HG02884 (cell line): ENCODE results near the gene CXCL6.

ENCODE experiments used
- ATAC-seq: cut with Tn5 transposase; IDR thresholded peaks from one replicate; pipeline ENCODE4 v1.9.1; 2021; ENCODE audit warnings: mild to moderate bottlenecking, moderate library complexity; ENCODE audit not compliant: unreplicated experiment

The CXCL6 gene

DNA sequence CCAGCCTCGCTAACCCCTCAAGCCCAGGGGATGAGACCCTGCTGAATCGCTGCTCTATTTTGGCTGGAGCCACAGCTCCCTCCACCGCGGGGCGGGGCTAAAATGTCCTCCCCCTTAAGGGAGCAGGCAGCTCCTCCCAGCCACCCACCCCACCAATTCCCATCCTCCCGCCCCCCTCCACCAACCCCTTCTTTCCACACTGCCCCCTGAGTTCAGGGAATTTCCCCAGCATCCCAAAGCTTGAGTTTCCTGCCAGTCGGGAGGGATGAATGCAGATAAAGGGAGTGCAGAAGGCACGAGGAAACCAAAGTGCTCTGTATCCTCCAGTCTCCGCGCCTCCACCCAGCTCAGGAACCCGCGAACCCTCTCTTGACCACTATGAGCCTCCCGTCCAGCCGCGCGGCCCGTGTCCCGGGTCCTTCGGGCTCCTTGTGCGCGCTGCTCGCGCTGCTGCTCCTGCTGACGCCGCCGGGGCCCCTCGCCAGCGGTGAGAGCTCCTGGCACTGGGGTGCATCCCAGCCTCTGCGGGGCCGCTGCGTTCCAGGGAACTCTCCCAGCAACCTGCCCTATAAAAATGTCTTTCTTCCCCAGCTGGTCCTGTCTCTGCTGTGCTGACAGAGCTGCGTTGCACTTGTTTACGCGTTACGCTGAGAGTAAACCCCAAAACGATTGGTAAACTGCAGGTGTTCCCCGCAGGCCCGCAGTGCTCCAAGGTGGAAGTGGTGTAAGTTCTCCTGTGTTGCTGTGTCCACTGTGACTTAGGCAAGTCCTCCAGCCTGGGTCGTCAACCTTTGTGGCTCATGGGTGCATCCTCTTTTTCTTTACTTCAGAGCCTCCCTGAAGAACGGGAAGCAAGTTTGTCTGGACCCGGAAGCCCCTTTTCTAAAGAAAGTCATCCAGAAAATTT, at the start of gene CXCL6:
CXCL6 (plus strand) TSS at position 306 of the 907 bp plus-strand sequence; CDS start at position 379, 73 bp downstream.
- no peak for ATAC-seq

DNA sequence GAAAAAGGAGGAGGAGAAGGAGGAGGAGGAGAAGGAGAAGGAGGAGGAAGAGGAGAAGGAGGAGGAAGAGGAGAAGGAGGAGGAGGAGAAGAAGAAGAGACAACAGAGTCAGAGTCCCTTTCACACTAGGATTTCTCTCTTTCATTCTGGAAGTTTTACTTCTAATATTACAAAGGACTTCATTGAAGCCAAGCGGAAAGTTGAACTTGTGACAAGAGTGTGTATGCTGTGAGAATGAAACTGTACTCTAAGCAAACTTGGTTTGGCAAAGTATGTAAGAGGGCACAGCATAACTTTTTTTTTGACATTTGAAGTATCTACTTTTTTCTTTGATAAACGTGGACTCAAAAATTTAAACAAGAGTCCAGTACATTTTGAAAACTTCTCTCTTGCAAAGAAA, 48.1 kb upstream of the CXCL6 start:
- no peak for ATAC-seq

DNA sequence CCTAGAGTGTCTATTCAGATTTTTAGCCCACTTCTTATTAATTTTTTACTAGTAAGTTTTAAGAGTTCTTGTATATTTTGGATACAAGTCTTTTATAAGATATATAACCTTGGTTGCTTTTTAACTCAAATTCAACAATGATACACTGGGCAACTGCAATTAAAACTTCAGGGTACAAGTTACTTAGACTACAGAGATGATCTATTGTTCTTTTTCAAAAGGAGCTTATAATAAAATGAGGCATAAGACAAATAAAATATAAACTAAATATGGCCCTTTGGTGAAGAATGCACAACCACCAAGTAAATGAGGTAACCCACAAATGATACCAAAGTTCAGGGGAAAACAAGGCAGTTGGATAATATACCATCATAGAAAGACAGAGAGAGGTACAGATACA, 37.6 kb upstream of the CXCL6 start:
- ATAC-seq = no peak

DNA sequence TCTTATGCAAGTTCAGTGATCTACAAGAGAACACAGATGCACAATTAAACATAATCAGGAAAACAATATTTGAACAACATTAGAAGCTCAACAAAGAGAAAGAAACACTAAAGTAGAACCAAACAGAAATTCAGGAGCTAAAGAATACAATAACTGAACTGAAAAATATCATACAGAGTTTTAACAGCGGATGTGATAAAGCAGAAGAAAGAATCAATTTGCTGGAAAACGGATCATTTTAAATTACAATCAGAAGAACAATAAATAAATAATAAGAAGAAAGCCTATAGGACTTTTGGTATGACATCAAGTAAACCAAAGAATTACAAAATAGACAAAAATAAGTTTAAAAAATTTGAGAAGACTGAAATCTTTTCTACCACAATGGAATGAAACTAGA, 36.3 kb upstream of the CXCL6 start:
- no peak for ATAC-seq

DNA sequence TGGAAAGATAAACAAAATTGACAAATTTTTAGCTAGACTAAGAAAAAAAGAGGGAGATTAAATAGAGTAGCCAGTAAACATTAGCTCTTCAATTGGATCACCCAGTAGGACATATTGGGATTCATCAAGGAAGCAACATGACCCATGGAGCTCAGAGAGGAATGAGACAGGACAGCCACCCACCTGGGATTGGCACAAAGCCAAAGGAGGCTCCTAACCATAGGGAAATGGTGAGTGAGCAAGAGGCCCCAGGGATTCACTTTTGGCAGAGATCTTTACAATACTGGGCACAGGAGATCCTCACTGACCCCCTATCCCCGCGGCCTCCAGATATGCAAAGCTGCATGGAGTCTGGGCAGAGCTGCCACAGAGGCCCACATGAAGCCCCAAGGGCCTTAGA, 34.8 kb upstream of the CXCL6 start:
- ATAC-seq = no peak

DNA sequence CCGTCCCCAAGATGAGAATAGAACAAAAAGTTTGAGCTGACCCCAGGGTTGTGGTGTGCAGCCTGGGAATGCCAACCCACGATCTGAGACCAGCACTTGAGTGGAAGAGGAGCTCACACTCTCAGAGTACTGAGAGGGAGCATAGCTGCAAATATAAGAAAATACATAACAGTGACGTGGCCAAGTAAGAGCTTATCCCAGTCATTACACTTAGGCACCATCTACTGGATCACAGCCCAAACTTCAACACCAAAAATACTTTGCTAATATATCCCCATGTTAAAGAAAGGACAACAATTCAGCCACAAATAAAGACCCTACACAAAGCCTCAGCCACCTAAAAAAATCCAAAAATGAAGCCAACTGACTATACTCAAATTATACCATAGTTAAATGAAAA, 33.3 kb upstream of the CXCL6 start:
- no peak for ATAC-seq

DNA sequence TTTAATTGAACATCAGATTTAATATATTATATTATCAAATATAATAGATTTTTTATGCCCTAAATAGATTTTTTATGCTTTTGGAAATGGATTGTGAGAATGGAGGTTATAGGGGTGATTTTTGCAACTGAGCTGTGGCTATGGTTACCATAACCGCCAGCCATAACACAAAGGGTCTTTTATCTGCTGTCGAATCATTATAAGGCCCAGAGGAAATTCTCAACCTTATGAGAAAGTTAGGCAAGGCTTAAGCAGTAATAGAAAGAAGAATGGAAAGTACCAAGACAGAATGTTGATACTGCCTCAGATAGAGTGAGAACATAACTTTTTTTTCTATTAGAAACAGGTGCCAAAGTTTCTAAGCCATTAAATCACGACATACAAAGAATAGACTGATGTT, 26.3 kb upstream of the CXCL6 start:
- ATAC-seq = no peak

DNA sequence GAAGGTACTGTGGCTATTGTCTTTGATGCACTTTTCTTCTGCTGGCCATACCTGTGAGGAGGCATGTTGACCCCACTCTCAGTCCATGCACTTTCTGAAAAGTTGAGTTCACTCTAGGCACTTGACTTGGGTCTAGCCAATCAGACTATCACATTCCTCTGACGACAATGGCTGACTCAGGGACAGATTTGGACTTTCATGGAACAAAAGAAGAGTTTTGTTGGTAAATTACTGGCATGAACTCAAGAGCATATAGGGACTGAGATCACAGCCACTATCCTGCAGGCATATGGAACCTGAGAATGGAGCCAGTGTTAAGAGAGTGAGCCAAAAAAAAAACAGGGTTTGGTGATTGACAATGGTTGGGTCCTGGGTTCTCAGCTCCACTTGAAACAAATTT, 24.6 kb upstream of the CXCL6 start:
- ATAC-seq = no peak

DNA sequence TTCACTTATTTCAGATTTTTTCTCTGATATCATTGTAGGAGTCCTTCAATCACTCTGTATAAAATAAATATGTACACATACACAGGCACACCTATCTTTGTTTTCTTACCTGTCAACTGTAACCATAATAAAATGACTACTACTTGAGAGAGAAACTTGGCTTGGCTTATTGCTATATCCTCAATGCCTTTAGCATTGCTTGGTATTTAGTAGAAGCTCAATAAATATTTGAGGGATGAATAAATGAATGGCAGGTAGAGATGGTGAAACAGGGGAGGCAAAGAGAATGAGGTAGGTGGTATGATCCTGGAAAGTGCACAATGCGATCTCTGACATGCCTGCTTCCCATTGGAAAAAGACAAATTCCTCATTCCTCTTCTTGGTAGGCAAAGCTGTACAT, 21.8 kb upstream of the CXCL6 start:
- no peak for ATAC-seq

DNA sequence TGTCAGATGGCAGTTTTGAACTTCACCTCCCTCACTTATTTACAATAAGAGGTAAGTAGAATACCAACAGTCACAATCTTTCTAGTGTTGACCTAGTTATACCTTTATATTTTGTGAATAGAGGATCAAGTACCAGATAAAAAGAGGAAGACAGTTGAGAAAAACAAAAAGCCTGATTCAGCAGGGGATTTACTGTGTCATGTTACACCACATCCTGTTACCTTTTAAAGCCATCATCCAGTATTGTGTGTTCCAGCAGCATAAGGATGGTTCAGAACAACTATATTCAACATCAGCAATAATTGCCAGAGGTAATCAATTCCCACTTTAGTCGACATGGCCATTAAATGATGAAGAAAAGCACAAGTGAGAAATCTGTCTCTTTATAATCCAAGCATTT, 21.3 kb upstream of the CXCL6 start:
- ATAC-seq = no peak

DNA sequence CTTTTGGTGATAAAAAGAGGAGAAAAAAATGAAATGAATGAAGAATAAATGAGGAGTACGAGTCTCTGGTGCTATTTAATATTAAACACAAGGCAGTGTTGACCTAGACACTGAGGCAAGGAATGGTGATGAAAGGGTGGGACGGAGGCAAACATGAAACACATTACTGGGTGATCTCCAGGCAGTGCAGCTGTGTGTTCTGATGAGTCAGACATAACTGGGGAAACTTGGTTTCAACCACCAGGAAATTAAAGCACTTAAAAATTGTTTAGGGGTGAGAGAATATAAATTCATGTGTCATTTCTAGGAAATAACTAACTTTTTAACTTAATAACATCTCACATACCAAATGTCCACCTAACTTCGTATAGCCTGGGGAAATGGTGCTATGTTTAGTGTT, 19.7 kb upstream of the CXCL6 start:
- ATAC-seq = no peak

DNA sequence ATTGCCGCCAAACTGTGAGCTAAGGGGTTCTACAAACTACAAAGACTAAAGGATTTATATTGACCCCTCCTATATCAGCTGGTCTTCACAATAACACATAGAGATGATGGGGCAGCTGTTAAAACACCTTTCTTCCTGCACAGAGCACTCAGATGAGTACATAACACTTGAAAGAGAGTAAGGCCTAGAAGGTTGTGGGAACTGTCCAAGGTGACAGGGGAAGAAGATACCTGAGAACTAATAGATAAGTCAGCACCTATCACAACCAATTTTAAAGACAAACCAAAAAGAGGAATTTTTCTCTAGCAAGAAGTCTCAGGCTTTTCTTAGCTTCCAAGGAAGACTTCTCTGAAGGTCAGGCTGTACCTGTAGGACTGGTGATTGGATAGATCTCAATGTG, 19.1 kb upstream of the CXCL6 start:
- ATAC-seq = no peak

DNA sequence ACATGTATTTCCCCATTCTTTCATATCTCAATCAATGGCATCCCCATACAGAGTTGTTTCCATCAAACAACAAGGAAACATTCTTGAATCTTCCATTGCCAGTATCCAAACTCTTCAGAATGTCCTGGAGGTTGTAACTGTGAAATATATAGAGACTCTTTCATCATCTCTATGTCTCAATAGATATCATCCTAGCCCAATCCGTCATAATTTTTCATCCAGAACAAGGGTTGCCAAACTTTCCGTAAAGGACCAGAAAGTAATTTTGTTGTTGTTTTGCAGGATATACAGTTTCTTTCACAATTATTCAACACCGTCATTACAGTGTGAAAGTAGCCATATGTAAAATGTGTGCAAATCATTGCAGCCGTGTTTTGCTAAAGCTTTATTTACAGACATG, 15.2 kb upstream of the CXCL6 start:
- no peak for ATAC-seq

DNA sequence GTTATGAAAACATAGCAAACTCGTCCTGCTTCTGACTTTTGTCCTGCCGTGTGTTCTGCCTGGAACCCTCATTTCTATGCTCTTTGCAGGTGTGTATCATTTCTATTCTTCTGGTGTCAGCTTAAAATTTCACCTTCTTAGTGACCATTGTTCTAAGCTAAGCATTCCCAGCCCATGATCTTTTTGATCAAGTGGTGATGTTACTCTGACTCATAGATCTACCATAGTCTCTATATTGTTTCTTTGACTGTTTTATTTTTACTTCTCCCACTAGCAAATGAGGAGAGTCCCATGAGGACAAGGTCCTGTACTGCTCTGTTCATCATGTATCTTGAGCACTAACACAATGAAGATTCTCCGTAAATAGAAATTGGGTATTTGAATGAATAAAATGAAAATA, 14.1 kb upstream of the CXCL6 start:
- no peak for ATAC-seq

DNA sequence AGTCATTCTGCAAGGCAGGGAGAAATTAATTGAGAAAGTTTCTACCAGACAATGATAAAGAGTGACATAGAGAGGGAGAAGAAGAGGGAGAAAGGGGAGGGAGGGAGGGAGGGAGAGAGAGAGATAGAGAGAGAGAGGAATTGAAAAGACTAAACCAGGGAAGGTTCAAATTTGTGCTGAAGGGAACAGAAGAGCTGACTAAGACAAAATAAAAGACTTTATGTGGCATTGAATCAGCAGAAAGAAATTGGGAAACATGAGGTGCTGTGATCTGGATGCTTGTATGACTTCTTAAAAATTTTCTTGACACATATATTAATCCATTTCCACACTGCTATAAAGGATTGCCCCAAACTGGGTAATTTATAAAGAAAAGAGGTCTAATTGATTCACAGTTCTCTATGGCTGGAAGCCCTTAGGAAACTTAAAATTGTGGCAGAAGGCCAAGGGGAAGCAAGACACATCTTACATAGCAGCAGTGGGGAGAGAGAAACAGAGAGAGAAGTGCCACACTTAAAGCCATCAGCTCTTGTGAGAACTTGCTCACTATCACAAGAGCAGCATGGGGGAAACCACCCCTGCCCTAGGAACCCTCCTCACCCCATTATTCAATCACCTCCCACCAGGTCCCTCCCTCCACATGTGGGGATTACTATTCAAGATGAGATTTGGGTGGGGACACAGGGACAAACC, 13.5 kb upstream of the CXCL6 start:
- ATAC-seq = no peak

DNA sequence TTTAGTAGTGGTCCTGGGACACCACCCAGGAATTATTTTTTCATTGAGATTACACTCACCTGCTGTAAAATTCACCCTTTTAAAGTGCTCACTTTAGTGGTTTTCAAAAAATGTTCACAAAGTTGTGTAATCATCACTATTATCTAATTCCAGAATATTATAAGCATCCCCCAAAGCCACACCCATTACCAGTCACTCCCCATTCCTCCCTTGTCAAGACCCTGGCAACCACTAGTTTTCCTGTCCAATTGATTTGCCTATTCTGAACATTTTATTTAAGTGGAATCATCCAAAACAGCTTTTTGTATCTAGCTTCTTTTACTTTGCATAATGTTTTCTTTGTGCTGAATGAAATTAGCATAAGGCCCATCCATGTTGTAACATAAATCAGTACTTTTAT, 12.7 kb upstream of the CXCL6 start:
- no peak for ATAC-seq

DNA sequence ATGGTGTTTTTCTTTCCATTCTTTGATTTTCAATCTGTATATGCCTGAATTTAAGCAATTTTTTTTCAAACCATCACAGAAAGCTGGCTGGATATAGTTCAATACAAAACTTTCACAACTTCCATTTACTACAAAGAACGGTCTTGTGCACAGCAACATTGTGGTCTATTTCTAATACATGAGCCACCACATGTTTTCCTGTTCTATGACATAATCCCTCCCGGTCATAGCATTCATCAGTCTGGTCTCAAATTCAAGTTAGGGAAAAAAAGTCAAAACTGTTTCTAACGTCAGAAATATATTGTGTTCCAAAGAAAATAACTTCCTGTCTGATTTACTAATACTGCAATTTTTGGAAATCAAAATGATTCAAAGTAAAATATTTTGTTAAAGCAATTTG, 7.5 kb upstream of the CXCL6 start:
- ATAC-seq = no peak

DNA sequence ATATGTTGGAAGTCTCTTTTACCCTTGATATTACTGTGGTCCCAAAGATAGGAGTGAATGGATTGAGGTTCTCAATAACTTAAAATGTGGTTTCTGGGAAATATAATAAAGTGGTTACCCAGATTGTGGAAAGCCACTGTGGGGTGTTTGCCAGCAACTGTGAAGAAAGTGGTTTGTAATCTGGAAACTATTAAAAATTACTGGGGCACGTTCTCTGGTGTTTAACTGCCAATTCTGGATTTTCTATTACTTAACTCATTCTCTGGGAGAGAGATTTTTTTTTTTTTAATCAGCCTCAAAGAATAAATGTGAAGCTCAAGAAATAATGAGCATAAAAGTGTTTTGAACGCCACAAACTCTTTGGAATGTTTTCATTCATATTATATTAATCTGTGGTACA, 4.9 kb upstream of the CXCL6 start:
- no peak for ATAC-seq

DNA sequence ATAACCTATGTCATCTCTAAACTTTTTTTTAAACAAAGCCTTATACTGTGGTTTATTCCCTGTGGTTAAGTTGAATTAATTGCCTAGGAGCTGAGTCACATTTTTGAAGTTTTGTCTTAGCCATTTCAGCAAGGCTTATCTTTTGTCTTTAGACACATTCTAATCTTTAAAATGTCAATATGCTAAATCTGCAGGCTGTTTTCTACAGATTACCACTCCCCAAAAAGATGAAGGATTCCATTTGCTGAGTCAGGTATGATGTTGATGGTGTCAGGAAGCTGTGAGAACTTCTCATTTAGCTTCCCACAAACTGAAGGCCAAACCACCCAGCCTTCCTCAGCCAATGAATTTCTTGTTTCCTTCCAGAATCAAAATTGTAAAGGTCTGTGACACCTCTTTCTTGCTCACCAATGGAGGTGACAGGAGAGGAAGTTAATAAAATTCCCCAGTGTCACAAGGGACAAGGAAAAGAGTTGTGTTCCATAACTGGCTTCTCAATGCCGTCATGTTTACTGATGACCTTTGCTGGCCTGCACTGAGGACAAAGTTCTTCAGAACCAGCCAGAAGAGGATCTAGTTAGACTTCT, 3.7 kb upstream of the CXCL6 start:
- no peak for ATAC-seq

DNA sequence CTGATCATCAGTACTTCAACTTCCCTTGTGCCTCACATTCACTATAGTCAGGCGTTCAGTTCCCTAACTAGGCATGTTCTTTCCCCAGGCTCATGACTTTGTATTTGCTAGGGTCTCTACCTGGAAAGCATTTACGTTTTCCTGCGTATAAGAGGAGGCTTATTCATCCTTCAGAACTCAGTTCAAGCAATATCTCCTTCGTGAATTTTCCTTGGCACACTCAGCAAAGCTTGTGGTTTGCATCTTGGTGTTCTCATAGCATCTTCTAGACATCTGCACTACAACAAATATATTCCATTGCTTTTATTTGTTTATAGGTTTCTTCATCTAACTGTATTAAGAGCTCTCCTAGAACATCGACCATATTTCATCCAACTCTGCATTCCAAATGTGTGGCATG, 2.6 kb downstream of the CXCL6 start:
- no peak for ATAC-seq

DNA sequence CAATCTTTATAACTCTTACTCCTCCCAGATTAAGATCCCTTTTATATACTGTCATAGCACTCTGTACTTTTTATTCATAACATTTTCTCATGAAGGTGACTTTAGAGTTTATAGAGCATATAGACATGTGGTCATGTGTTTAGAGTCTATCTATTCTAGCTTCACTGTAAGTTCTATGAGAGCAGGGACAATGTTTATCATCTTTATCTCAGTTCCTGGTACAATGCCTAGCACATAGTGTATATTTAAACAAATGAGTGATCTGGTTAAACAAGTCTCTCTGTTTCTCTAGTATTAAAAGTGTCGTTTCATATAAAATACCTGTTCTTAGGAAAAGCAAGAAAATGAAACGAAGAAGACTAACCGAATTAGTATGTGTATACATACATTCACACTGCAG, 3.2 kb downstream of the CXCL6 start:
- no peak for ATAC-seq
